Adipocyte (in vitro differentiated cells): ENCODE measurements around the gene SUSD4.

Experiments used
- DNase-seq: peaks from one replicate; pipeline ENCODE4 v3.0.0-alpha.2; 2015; ENCODE audit warnings: low read depth
- H3K27me3 ChIP-seq: replicated peaks from 2 replicates; pipeline ENCODE4 v1.7.0; 2013; ENCODE audit warnings: mild to moderate bottlenecking, low read length, moderate library complexity; ENCODE audit not compliant: control insufficient read depth, insufficient read depth
- H3K36me3 ChIP-seq: 2 replicates; pipeline ENCODE4 v1.7.0; 2013; ENCODE audit warnings: low read length, mild to moderate bottlenecking, moderate library complexity; ENCODE audit not compliant: control insufficient read depth, insufficient read depth, severe bottlenecking
- H3K4me1 ChIP-seq: 2 replicates; pipeline ENCODE4 v1.7.0; 2013; ENCODE audit warnings: mild to moderate bottlenecking, low read length, moderate library complexity; ENCODE audit not compliant: control insufficient read depth, insufficient read depth
- H3K4me3 ChIP-seq: 2 replicates; pipeline ENCODE4 v1.7.0; 2013; ENCODE audit warnings: mild to moderate bottlenecking, low read length, moderate library complexity
- H3K9ac ChIP-seq: 2 replicates; pipeline ENCODE4 v1.7.0; 2013; ENCODE audit warnings: mild to moderate bottlenecking, low read length, moderate library complexity
- H3K9me3 ChIP-seq: 2 replicates; pipeline ENCODE4 v1.7.0; 2013; ENCODE audit warnings: mild to moderate bottlenecking, low read length, moderate library complexity; ENCODE audit not compliant: control insufficient read depth

SUSD4 gene

GRCh38 chr1:223339861-223340260, 24.1 kb downstream of the SUSD4 start:
- H3K4me3 ChIP-seq, result no peak overlapping the region
- H3K9ac ChIP-seq, result no peak overlapping the region
- peaks cover 8% of the 10 kb centered on the region for H3K4me1 ChIP-seq
- H3K27me3 ChIP-seq, result peaks cover 36% of the 10 kb centered on the region
- no peaks in the 10 kb centered on the region for H3K36me3 ChIP-seq
- no peak for DNase-seq
- H3K9me3 ChIP-seq, result peaks cover 4% of the 10 kb centered on the region

- Histone ChIP-seq H3K4me1 (peaks cover 4% of the 10 kb centered on the region), H3K9me3 (peaks cover 4% of the 10 kb centered on the region), H3K27me3 (peaks cover 39% of the 10 kb centered on the region), H3K36me3 (no peaks in the 10 kb centered on the region), H3K9ac (no peak overlapping the region), H3K4me3 (no peak overlapping the region)
- DNase-seq, result no peak
Observed at GRCh38 chr1:223338811-223339746, 24.9 kb downstream of the SUSD4 start.

GRCh38 chr1:223337174-223337869, 26.7 kb downstream of the SUSD4 start:
- Histone ChIP-seq H3K9ac (no peak overlapping the region), H3K36me3 (no peaks in the 10 kb centered on the region), H3K27me3 (peaks cover 45% of the 10 kb centered on the region), H3K4me3 (no peak overlapping the region), H3K4me1 (no peaks in the 10 kb centered on the region), H3K9me3 (peaks cover 4% of the 10 kb centered on the region)
- no peak for DNase-seq

GRCh38 chr1:223334156-223334555, 29.8 kb downstream of the SUSD4 start:
- no peak overlapping the region for H3K9ac ChIP-seq
- DNase-seq, result no peak
- H3K9me3 ChIP-seq, result peaks cover 4% of the 10 kb centered on the region
- no peaks in the 10 kb centered on the region for H3K36me3 ChIP-seq
- H3K27me3 ChIP-seq, result peaks cover 49% of the 10 kb centered on the region
- H3K4me3 ChIP-seq, result no peak overlapping the region
- no peaks in the 10 kb centered on the region for H3K4me1 ChIP-seq

GRCh38 chr1:223332997-223333396, 31.0 kb downstream of the SUSD4 start:
- no peaks in the 10 kb centered on the region for H3K4me1 ChIP-seq
- no peaks in the 10 kb centered on the region for H3K36me3 ChIP-seq
- no peak for DNase-seq
- H3K9ac ChIP-seq, result no peak overlapping the region
- peaks cover 55% of the 10 kb centered on the region for H3K27me3 ChIP-seq
- H3K9me3 ChIP-seq, result peaks cover 4% of the 10 kb centered on the region
- no peak overlapping the region for H3K4me3 ChIP-seq

GRCh38 chr1:223331929-223332328, 32.0 kb downstream of the SUSD4 start:
- Histone ChIP-seq H3K36me3 (no peaks in the 10 kb centered on the region), H3K27me3 (peaks cover 51% of the 10 kb centered on the region), H3K9ac (no peak overlapping the region), H3K4me3 (no peak overlapping the region), H3K4me1 (no peaks in the 10 kb centered on the region), H3K9me3 (peaks cover 4% of the 10 kb centered on the region)
- DNase-seq, result peak; percentile 20

- Histone ChIP-seq H3K36me3 (no peaks in the 10 kb centered on the region), H3K27me3 (peaks cover 46% of the 10 kb centered on the region), H3K9ac (no peak overlapping the region), H3K4me3 (no peak overlapping the region), H3K9me3 (peaks cover 4% of the 10 kb centered on the region), H3K4me1 (no peaks in the 10 kb centered on the region)
- no peak for DNase-seq
Observed at GRCh38 chr1:223331301-223331700, 32.7 kb downstream of the SUSD4 start.

- DNase-seq, result no peak
- no peaks in the 10 kb centered on the region for H3K36me3 ChIP-seq
- H3K9me3 ChIP-seq, result peaks cover 4% of the 10 kb centered on the region
- no peaks in the 10 kb centered on the region for H3K4me1 ChIP-seq
- H3K27me3 ChIP-seq, result peaks cover 38% of the 10 kb centered on the region
- no peak overlapping the region for H3K4me3 ChIP-seq
- H3K9ac ChIP-seq, result no peak overlapping the region
Observed at GRCh38 chr1:223330466-223330865, 33.5 kb downstream of the SUSD4 start.

GRCh38 chr1:223329664-223330415, 34.1 kb downstream of the SUSD4 start:
- Histone ChIP-seq H3K36me3 (no peaks in the 10 kb centered on the region), H3K4me3 (no peak overlapping the region), H3K9ac (no peak overlapping the region), H3K4me1 (no peaks in the 10 kb centered on the region), H3K27me3 (peaks cover 34% of the 10 kb centered on the region), H3K9me3 (no peaks in the 10 kb centered on the region)
- no peak for DNase-seq

GRCh38 chr1:223329252-223329651, 34.7 kb downstream of the SUSD4 start:
- DNase-seq, result no peak
- H3K4me1 ChIP-seq, result no peaks in the 10 kb centered on the region
- H3K27me3 ChIP-seq, result peaks cover 39% of the 10 kb centered on the region
- H3K36me3 ChIP-seq, result no peaks in the 10 kb centered on the region
- H3K9ac ChIP-seq, result no peak overlapping the region
- H3K4me3 ChIP-seq, result no peak overlapping the region
- no peaks in the 10 kb centered on the region for H3K9me3 ChIP-seq

GRCh38 chr1:223328566-223328965, 35.4 kb downstream of the SUSD4 start:
- Histone ChIP-seq H3K27me3 (peaks cover 35% of the 10 kb centered on the region), H3K9me3 (no peaks in the 10 kb centered on the region), H3K4me3 (no peak overlapping the region), H3K36me3 (no peaks in the 10 kb centered on the region), H3K4me1 (no peaks in the 10 kb centered on the region), H3K9ac (no peak overlapping the region)
- no peak for DNase-seq
